ENCODE measurements around the gene SPATA6. TPM values are rescaled to one million over a fixed set of nuclear protein-coding genes. Genes with fewer than 3 reads are reported as not detected.
"Not testable (repeated sequence)": the region's sequence is repeated elsewhere in the genome, so short reads cannot be mapped to it uniquely, and the experiment has no call there.

Gene SPATA6
- total and polyA plus RNA-seq, 2 donors (not counting 1 experiment from before 2014, with no cell fraction given), result 6.8 to 8.9 TPM

GRCh38 chr1:48302652-48303051, 169.4 kb downstream of the SPATA6 start:
- no peak overlapping the region for H3K4me3 ChIP-seq (replicated peaks in 1 of 4; ENCODE audit: control extremely low read depth in 1 of 4, insufficient read depth in 1 of 4, low read depth in 3 of 4, low read length in 4 of 4)
- H3K36me3 ChIP-seq (ENCODE audit: control insufficient read depth, insufficient read depth, low read length), result no peaks in the 10 kb centered on the region
- no peaks in the 10 kb centered on the region for H4K20me1 ChIP-seq (ENCODE audit: control insufficient read depth, extremely low read depth, insufficient read depth, low read length)
- no peak overlapping the region for H3K9ac ChIP-seq (ENCODE audit: insufficient read depth, low read length)
- TF ChIP-seq CTCF (conservative IDR thresholded peaks at IDR 0.05 in 1 of 2, IDR thresholded peaks at IDR 0.05 in 1 of 2; ENCODE audit: low read depth in 1 of 2, low read length in 2 of 2) (no peak), EZH2 (IDR thresholded peaks at IDR 0.05; ENCODE audit: low read length, missing control alignments) (no peak)
- H3K27me3 ChIP-seq (ENCODE audit: control insufficient read depth, insufficient read depth, low read length), result no peaks in the 10 kb centered on the region
- H3K4me2 ChIP-seq (ENCODE audit: extremely low read depth, insufficient read depth, low read length), result no peak overlapping the region
- no peak overlapping the region for H3K27ac ChIP-seq (ENCODE audit: insufficient read depth, low read length)
- H3K79me2 ChIP-seq (ENCODE audit: control insufficient read depth, insufficient read depth, low read length), result no peaks in the 10 kb centered on the region
- no peaks in the 10 kb centered on the region for H3K9me3 ChIP-seq (ENCODE audit: control insufficient read depth, insufficient read depth, low read depth, low read length)
- H2AFZ ChIP-seq (ENCODE audit: low read length), result no peak overlapping the region
- no peaks in the 10 kb centered on the region for H3K4me1 ChIP-seq (ENCODE audit: control insufficient read depth, extremely low read depth, insufficient read depth, low read length)
- DNase-seq (ENCODE audit: low read depth in 2 of 2), result no peak

GRCh38 chr1:48294656-48295055, 177.3 kb downstream of the SPATA6 start:
- DNase-seq (ENCODE audit: low read depth in 2 of 2), result peak in 1 of 2 donors; percentile 19
- H3K27me3 ChIP-seq (ENCODE audit: control insufficient read depth, insufficient read depth, low read length), result no peaks in the 10 kb centered on the region
- H4K20me1 ChIP-seq (ENCODE audit: control insufficient read depth, extremely low read depth, insufficient read depth, low read length), result no peaks in the 10 kb centered on the region
- H3K4me1 ChIP-seq (ENCODE audit: control insufficient read depth, extremely low read depth, insufficient read depth, low read length), result no peaks in the 10 kb centered on the region
- H3K9me3 ChIP-seq (ENCODE audit: control insufficient read depth, insufficient read depth, low read depth, low read length), result no peaks in the 10 kb centered on the region
- no peaks in the 10 kb centered on the region for H3K79me2 ChIP-seq (ENCODE audit: control insufficient read depth, insufficient read depth, low read length)
- H3K36me3 ChIP-seq (ENCODE audit: control insufficient read depth, insufficient read depth, low read length), result no peaks in the 10 kb centered on the region
- H3K4me2 ChIP-seq (ENCODE audit: extremely low read depth, insufficient read depth, low read length), result no peak overlapping the region
- no peak overlapping the region for H3K9ac ChIP-seq (ENCODE audit: insufficient read depth, low read length)
- H2AFZ ChIP-seq (ENCODE audit: low read length), result no peak overlapping the region
- H3K4me3 ChIP-seq (replicated peaks in 1 of 4; ENCODE audit: control extremely low read depth in 1 of 4, insufficient read depth in 1 of 4, low read depth in 3 of 4, low read length in 4 of 4), result no peak overlapping the region
- no peak overlapping the region for H3K27ac ChIP-seq (ENCODE audit: insufficient read depth, low read length)
- TF ChIP-seq EZH2 (IDR thresholded peaks at IDR 0.05; ENCODE audit: low read length, missing control alignments) (no peak), CTCF (conservative IDR thresholded peaks at IDR 0.05 in 1 of 2, IDR thresholded peaks at IDR 0.05 in 1 of 2; ENCODE audit: low read depth in 1 of 2, low read length in 2 of 2) (no peak)

GRCh38 chr1:48294094-48294493, 177.9 kb downstream of the SPATA6 start:
- H3K4me1 ChIP-seq (ENCODE audit: control insufficient read depth, extremely low read depth, insufficient read depth, low read length); H3K4me3 ChIP-seq (replicated peaks in 1 of 4; ENCODE audit: control extremely low read depth in 1 of 4, insufficient read depth in 1 of 4, low read depth in 3 of 4, low read length in 4 of 4): not testable (repeated sequence)

More at GRCh38 chr1:48294094-48294493, 177.9 kb downstream of the SPATA6 start:
- not testable (repeated sequence) for H3K9ac ChIP-seq (ENCODE audit: insufficient read depth, low read length); H3K27ac ChIP-seq (ENCODE audit: insufficient read depth, low read length); H3K9me3 ChIP-seq (ENCODE audit: control insufficient read depth, insufficient read depth, low read depth, low read length); H2AFZ ChIP-seq (ENCODE audit: low read length); DNase-seq (ENCODE audit: low read depth in 2 of 2); H3K4me2 ChIP-seq (ENCODE audit: extremely low read depth, insufficient read depth, low read length); H3K27me3 ChIP-seq (ENCODE audit: control insufficient read depth, insufficient read depth, low read length); H4K20me1 ChIP-seq (ENCODE audit: control insufficient read depth, extremely low read depth, insufficient read depth, low read length); H3K36me3 ChIP-seq (ENCODE audit: control insufficient read depth, insufficient read depth, low read length); H3K79me2 ChIP-seq (ENCODE audit: control insufficient read depth, insufficient read depth, low read length)

All from fibroblast of lung (primary cell).